ENCODE results near the gene C1orf52. TPM values are rescaled to one million over a fixed set of nuclear protein-coding genes. Genes with fewer than 3 reads are reported as not detected.

C1orf52 gene
- total RNA-seq, 1 donor from 2014 or later = 11.1 TPM

GRCh38 chr1:85282424-85282823, 23.0 kb upstream of the C1orf52 start:
- Histone ChIP-seq H3K36me3 (ENCODE audit: control insufficient read depth, insufficient read depth, low read length) (no peaks in the 10 kb centered on the region), H3K4me3 (ENCODE audit: low read depth, low read length) (no peak overlapping the region), H3K27me3 (ENCODE audit: control insufficient read depth, insufficient read depth, low read length) (no peaks in the 10 kb centered on the region)
- peak; percentile 15 for TF ChIP-seq CTCF (IDR thresholded peaks at IDR 0.05; ENCODE audit: insufficient read depth, low read length, severe bottlenecking)
- FAIRE-seq (no peak), DNase-seq (ENCODE audit: low read depth) (no peak)

GRCh38 chr1:85280636-85281035, 21.2 kb upstream of the C1orf52 start:
- no peak for TF ChIP-seq CTCF (IDR thresholded peaks at IDR 0.05; ENCODE audit: insufficient read depth, low read length, severe bottlenecking)
- DNase-seq (ENCODE audit: low read depth) (no peak), FAIRE-seq (no peak)
- Histone ChIP-seq H3K4me3 (ENCODE audit: low read depth, low read length) (no peak overlapping the region), H3K27me3 (ENCODE audit: control insufficient read depth, insufficient read depth, low read length) (no peaks in the 10 kb centered on the region), H3K36me3 (ENCODE audit: control insufficient read depth, insufficient read depth, low read length) (no peaks in the 10 kb centered on the region)

GRCh38 chr1:85279458-85280080, 20.1 kb upstream of the C1orf52 start:
- Histone ChIP-seq H3K27me3 (ENCODE audit: control insufficient read depth, insufficient read depth, low read length) (no peaks in the 10 kb centered on the region), H3K4me3 (ENCODE audit: low read depth, low read length) (no peak overlapping the region), H3K36me3 (ENCODE audit: control insufficient read depth, insufficient read depth, low read length) (no peaks in the 10 kb centered on the region)
- no peak for TF ChIP-seq CTCF (IDR thresholded peaks at IDR 0.05; ENCODE audit: insufficient read depth, low read length, severe bottlenecking)
- no peak for DNase-seq (ENCODE audit: low read depth)
- FAIRE-seq = no peak

GRCh38 chr1:85278853-85279314, 19.4 kb upstream of the C1orf52 start:
- no peaks in the 10 kb centered on the region for H3K36me3 ChIP-seq (ENCODE audit: control insufficient read depth, insufficient read depth, low read length)
- DNase-seq (ENCODE audit: low read depth) = peak; percentile 98
- H3K4me3 ChIP-seq (ENCODE audit: low read depth, low read length) = no peak overlapping the region
- TF ChIP-seq CTCF (IDR thresholded peaks at IDR 0.05; ENCODE audit: insufficient read depth, low read length, severe bottlenecking) = no peak
- FAIRE-seq = no peak
- H3K27me3 ChIP-seq (ENCODE audit: control insufficient read depth, insufficient read depth, low read length) = no peaks in the 10 kb centered on the region

GRCh38 chr1:85277802-85278201, 18.3 kb upstream of the C1orf52 start:
- FAIRE-seq (no peak), DNase-seq (ENCODE audit: low read depth) (no peak)
- no peak for TF ChIP-seq CTCF (IDR thresholded peaks at IDR 0.05; ENCODE audit: insufficient read depth, low read length, severe bottlenecking)
- Histone ChIP-seq H3K4me3 (ENCODE audit: low read depth, low read length) (no peak overlapping the region), H3K36me3 (ENCODE audit: control insufficient read depth, insufficient read depth, low read length) (no peaks in the 10 kb centered on the region), H3K27me3 (ENCODE audit: control insufficient read depth, insufficient read depth, low read length) (no peaks in the 10 kb centered on the region)

Data from bronchial epithelial cell (primary cell).